Uterus (tissue), 2 donors: ENCODE results near the gene ULK4.

ENCODE experiments used
- CTCF ChIP-seq, 4 experiments: fragments of 200-600 bp in 2 of 4; fragments of 450-650 bp in 2 of 4; sonication (generic) in 2 of 4; IDR thresholded peaks; one replicate each; pipeline ENCODE4 v1.5.1; 2016 to 2019; ENCODE audit warnings: antibody characterized with exemption in 4 of 4, mild to moderate bottlenecking in 2 of 4, moderate library complexity in 1 of 4
- POLR2A ChIP-seq, 2 donors: fragments of 450-650 bp; IDR thresholded peaks; one replicate each; pipeline ENCODE4 v1.6.1; 2016; ENCODE audit warnings: antibody characterized with exemption in 2 of 2, mild to moderate bottlenecking in 1 of 2, moderate library complexity in 1 of 2

- TF ChIP-seq CTCF (IDR thresholded peaks at IDR 0.05): no peak
- TF ChIP-seq POLR2A (IDR thresholded peaks at IDR 0.05): no peak
Measured at GRCh38 chr3:41898631-41899030, 63.3 kb downstream of the ULK4 start.
